Activated CD4-positive, CD25-positive, alpha-beta regulatory T cell treated with anti-CD3 and anti-CD28 coated beads, Interleukin-2, amount 50 U/mL, for 72 hours (primary cell): Measurements from ENCODE around the gene KCNK13.
"Not testable (repeated sequence)": the region's sequence is repeated elsewhere in the genome, so short reads cannot be mapped to it uniquely, and the experiment has no call there.

ENCODE experiments used
- DNase-seq: peaks from one replicate; pipeline ENCODE4 v3.0.0; 2021

Gene KCNK13

GRCh38 chr14:90061685-90062126 lies at the start of gene KCNK13:
Gene KCNK13 (plus strand): TSS chr14:90061994. CDS start chr14:90062206, 212 bp downstream.
- DNase-seq = no peak

DNA sequence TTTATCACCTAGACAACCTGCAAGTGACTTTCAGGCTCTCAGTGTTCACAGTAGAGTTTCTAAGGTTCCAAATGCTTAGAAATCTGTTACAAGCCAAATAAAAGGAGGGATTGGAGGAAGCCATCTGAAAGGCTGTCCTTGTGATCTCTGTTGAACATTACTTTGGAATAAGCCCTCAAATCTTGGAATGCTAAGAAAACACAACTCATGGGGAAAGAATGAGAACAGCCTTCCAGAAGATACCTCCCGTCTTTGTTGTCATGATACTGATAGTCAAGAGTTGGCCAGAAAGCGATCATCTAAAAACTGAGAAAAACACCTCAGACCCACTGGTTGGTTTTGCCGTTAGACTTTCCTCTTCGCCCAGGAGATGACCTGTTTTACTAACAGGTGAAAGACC lies 44.4 kb upstream of the KCNK13 start:
- DNase-seq = no peak

DNA sequence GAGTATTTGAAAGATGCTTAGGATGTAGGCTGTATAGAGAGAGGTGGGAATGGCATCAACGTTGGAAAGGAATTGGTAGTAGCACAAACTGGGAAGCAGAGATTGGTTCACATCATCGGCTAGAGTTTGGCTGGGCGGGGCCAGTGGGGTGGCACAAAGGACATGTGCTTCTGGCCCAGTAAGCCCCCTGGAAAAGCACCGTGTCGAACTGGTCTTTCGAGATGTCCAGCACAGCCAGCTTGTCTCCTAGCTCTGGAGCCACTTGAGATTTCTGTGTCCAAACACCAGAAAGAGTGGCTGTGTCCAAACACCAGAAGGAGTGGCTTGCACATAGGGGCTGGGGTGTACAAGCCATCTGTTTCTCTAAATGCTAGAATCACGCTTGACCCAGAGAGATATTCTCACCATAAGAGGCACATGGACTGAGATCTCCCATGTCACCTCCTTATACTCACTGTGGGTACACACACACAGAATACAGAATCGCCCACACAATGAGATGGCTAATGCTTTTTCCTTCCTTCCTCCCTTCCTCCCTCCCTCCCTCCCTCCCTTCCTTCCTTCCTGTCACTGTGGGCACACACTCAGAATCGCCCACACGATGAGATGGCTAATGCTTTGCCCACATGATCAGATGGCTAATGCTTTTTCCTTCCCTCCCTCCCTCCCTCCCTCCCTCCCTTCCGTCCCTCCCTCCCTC lies 41.8 kb upstream of the KCNK13 start:
- DNase-seq = no peak

DNA sequence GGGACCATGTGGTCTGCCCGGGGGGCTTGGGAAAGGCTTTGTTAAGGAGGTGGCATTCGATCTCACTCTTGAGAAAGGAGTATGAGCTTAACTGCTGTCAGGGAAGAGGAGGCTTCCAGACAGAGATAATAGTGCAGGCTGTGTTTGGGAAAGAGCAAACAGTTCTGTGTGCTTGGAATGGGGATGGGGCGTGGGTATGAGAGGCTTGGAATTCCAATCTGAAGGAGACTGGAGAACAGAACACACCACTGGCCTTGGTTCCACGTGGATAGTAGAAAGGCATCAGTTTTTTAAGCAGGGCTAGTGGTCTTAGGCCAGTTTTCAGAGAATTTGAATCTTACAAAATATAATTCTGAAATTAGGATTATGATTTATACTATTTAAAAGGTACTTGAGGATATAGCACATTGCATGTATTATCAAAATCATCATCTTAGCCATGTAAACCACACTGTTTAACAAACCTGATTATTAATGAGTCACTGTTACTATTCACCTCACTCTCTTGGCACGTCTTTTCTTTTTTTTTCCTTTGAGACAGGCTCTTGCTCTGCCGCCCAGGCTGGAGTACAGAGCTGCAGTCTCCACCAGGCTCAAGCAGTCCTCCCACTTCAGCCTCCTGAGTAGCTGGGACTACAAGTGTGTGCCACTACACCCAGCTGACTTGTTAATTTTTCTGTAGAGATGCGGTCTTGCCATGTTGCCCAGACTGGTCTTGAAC lies 38.5 kb upstream of the KCNK13 start:
- no peak for DNase-seq

DNA sequence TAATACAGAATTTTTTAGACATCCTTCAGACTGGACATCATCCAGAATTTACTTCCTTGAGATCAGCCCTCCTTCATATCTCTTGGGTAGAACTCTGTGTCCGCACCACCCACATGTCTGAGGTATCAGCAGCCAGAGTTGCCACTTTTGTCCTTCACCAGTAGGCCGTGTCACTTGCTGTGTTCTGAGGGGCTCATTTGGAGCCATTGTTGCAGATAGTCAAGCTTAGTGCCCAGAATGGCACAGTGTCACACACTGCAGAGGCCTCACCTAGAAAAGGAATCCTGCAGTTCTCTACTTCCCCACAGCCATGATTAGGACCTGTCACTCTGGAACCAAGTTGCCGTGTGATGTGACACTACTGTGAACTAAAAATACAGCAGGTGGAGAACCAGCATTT lies 36.9 kb upstream of the KCNK13 start:
- no peak for DNase-seq

DNA sequence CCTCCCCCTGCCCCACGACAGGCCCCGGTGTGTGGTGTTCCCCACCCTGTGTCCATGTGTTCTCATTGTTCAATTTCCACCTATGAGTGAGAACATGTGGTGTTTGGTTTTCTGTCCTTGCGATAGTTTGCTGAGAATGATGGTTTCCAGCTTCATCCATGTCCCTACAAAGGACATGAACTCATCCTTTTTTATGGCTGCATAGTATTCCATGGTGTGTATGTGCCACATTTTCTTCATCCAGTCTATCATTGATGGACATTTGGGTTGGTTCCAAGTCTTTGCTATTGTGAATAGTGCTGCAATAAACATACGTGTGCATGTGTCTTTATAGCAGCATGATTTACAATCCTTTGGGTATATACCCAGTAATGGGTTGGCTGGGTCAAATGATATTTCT lies 35.2 kb upstream of the KCNK13 start:
- DNase-seq = not testable (repeated sequence)

GRCh38 chr14:90027842-90028241 lies 34.0 kb upstream of the KCNK13 start:
- no peak for DNase-seq

GRCh38 chr14:90034156-90034555 lies 27.6 kb upstream of the KCNK13 start:
- no peak for DNase-seq

GRCh38 chr14:90034835-90035525 lies 26.8 kb upstream of the KCNK13 start:
- no peak for DNase-seq

- no peak for DNase-seq
These were observed 22.4 kb upstream of the KCNK13 start for GRCh38 chr14:90039253-90040010.

DNA sequence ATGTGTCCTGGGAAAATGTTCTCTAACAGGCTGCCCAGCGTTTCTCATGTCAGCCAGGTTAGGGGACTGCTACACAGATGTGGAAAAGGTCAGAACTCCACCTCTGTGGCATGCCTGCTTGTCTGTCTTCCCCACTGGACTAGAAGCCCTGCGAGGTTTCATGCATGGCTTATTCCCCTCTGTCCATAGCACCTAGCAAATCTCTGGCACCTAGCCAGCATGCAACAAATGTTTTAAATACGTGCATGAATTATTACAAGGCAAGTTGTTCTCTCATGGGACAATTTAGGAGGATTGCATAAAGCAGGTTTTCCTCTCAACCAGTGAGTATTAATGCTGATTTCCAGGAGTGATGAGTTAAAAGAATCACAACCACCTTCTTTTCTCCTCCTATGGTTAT lies 21.4 kb upstream of the KCNK13 start:
- no peak for DNase-seq

DNA sequence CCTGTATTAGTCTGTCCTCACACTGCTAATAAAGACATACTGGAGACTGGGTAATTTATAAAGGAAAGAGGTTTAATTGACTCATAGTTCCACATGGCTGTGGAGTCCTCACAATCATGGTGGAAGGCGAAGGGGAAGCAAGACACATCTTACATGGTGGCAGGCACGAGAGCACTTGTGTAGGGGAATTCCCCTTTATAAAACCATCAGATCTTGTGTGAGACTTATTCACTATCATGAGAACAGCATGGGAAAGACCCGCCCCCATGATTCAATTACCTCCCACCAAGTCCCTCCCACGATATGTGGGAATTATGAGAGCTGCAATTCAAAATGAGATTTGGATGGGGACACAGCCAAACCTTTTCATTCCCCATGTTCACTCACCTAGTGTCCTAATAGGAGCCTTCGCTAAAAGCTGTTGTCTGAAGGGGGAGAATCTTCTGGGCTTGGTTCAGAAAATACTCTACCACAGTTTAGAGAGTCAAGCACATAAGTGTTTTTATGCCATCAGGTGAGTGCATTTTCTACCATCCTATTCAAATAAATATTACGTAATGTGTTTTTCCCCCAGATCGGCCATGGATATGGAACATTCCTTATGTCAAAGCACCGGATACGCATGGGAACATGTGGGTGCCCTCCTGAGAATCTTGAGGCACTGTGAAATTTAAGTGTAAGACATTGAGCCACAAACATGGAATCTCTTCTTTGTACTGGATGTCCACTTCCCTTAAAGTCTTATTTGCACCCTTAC lies 19.1 kb upstream of the KCNK13 start:
- no peak for DNase-seq

GRCh38 chr14:90045616-90046015 lies 16.2 kb upstream of the KCNK13 start:
- no peak for DNase-seq

DNA sequence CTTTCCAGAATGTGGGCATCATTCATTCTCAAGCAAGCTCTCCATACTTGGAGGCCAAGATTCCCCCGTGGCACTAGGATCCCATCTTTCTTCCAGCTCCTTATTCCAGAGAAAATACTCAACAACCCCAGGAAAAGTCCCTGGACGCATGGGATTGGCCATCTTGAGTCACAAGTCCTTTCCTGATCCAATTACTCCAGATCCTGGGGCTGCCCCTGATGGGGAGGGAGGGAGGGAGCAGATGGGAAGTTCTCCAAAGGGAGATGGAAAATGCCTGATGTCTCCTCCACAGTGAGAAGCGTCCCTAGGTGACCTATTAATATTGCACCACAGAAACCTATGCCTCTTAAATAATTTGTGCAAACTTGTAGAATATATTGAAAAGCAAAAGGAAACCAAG lies 12.4 kb upstream of the KCNK13 start:
- no peak for DNase-seq

DNA sequence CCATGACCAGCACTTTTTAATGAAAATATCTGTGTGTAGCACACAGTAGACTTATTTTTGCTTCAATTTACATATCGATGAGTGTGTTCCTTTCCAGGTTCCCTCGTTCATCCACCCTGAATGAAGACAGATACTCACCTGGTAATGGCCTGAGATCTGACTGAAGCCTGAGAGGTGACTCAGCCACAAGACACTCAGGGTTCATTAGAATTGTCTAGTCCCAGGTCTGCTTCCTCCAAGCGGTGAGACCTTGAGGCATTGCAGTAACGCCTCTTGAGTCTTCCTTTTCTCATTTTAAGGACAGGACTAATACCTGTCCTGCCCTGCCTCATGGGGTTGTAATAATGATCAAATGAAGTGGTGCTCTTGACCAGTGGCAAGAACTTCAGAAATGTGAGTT lies 11.5 kb upstream of the KCNK13 start:
- DNase-seq = no peak

- DNase-seq = no peak
These were observed 8.8 kb upstream of the KCNK13 start for GRCh38 chr14:90053044-90053443.

DNA sequence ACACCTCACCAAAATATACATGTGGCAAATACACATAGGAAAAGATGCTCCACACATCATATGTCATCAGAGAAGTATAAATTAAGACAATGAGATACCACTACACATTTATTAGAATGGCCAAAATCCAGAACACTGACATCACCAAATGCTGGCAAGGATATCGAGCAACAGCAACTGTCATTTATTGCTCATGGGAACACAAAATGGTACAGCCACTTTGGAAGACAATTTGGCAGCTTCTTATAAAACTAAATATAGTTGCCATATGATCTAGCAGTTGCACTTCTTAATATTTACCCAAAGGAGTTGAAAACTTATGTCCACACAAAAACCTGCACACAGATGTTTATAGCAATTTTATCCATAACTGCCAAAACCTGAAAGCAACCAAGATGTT lies 7.0 kb upstream of the KCNK13 start:
- no peak for DNase-seq

- no peak for DNase-seq
These were observed 5.0 kb upstream of the KCNK13 start for GRCh38 chr14:90056826-90057225.

DNA sequence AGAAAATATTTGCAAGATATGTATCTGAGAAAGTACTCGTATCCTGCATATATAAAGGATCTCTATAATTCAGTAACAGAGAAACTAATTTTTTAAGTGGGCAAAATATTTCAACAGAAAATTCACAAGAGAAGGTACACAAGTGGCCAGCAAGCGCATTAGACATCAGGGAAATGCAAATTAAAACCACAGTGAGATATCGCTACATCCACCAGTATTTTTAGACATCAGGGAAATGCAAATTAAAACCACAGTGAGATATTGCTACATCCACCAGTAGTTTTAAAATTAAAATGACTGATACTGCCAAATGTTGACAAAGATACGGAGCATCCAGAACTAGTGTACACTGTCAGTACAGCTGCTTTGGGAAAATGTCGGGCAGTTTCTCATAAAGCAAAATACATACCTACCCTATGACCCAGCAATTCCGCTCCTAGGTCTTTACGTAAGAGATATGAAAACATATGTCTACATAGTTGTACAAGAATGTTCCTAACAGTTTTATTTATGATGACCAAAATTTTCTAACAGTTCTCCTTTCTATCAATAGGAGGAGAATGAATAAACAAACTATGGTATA lies 2.8 kb upstream of the KCNK13 start:
- no peak for DNase-seq

DNA sequence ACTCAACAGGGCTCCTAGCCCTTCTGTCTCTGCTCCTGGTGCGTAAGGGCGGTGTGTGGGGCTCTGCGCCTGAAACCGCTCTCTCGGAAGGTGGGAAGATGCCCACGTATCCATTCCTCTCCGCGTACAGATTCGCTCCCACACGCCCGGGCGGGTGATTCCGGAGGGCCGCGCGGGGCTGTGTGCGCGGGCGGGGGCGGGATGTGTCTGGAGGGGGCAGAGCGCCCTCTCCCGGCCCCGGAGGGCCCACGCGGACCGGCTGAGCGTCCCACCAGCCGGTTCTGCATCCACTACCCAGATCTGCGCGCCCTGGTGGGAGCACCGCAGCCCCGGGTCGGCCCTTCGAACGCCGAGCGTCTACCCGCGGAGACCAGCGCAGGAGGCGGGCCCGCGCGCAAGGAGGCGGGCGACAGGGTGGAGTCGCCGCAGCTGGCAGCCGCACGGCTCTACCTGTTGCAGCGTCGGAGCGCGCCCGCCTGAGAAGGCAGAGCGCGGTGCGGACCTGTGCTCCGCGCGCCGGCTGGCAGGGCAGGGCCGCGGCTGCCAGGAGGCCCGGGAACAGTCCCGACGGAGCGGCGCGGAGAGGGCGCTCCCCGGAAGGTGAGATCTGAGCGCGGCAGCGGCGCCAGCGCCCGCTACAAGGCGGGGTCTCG lies 1.4 kb upstream of the KCNK13 start:
- peak; percentile 48 for DNase-seq

- DNase-seq = no peak
These were observed 669 bp upstream of the KCNK13 start for GRCh38 chr14:90060965-90061684.
